Endometrium (tissue), 2 donors: Measurements from ENCODE around the gene ESM1.

Source experiments
- FAIRE-seq: peaks from 2 replicates; lab custom pipeline; 2012; peaks lifted over from hg19 to GRCh38; lab: Jason Lieb, UNC
- donor health status: control.
- donor health status: control.

Gene ESM1

DNA sequence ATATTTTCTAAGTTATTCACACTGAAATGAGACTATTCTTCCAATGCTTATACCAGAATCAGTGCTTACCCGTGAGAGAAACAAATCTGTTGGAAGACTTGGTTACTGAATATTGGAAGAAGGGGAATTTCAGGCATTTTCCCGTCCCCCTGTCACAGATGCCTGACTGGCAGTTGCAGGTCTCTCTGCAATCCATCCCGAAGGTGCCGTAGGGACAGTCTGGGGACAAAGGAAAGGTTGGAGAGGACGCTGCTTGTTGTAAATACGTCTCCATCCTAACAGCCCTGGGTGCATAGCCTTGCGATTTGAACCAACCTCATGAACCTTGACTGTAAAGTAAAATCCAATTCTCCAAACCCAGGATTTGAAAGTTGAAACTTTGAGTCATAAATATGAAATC is 3.5 kb downstream of the ESM1 start:
- no peak for FAIRE-seq

DNA sequence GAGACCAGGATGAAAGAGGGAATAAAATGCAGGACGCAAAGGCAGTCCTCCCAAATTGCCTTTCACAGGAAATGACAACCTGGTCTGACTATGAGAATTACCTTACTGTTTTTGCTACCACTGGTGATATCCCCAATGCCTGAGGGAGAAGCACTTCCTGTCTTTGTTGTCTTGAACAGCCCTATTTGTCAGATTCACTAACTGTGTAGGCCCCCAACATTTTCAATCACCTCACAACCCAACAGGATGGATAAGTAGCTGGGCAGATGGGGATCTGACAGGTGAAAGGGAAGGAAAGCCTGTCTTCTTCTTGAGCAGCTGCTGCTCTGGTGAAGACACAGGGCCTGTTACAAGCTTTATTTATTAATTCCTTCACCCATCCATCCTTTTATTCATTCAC is 9.7 kb downstream of the ESM1 start:
- FAIRE-seq, result no peak

DNA sequence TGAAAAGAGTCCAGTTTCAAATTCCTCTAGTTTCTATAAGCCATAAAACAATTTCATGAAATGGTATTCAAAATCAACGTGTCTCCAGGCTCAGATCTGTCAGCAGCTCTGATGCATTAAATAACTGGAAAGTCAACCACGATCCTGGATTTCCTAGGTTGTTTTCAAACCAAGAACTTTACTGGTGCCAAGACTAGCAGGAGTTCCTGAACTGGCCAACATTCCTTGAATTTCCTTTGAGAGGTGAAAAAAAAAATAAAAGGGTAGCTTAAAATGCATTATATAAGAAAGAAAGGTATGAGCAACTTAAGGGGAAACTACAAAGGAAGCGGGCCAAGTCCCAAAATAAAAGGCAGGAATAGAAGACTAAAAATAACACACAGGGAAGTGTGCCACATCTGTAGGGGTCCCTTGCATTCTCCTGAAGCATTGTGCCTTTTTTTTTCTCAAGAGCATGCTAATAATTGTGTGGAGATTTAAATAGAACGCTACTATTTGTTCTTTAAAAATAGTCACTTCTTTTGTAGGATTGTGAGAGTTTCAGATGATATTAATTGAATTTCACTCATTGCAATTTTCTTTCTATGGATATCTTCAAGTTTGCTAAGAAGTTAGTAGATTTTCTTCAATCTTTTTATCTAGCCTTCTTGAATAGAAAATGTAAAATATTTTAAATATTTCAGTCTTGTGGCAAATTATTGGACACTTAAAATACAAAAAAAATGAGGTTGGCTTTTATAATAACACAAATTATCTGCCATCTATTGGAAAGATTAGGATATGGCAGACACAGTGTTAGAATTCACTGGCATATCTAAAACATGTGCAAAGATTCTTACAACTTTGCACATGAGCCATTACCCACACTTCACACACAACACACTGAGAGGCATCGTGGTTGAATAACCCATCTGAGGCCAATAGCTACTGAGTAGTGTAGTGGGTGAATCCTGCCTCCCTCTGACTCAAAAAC is 15.3 kb downstream of the ESM1 start:
- FAIRE-seq, result no peak

GRCh38 chr5:54969242-54969641 is 16.2 kb downstream of the ESM1 start:
- FAIRE-seq, result no peak

DNA sequence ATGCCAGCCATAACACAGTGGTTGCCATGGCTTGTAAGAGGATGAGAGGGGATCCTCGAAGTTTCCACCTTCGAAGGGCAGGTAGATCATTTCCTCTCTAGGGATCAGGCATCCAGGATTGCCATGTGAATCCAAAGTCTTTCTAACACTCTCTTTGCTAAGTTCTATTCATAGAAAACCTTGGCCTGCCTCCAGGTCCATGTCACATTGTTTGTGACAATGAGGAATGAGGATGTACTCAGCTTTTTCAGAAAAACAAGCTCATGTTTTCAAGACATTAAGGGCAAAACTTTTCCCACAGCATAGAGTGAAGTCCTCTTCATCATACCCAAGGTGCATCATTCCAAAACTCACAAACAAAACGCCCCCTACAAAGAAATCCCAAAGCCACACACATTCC is 19.6 kb downstream of the ESM1 start:
- no peak for FAIRE-seq

- FAIRE-seq, result no peak
These were observed 21.0 kb downstream of the ESM1 start for GRCh38 chr5:54964405-54964804.

DNA sequence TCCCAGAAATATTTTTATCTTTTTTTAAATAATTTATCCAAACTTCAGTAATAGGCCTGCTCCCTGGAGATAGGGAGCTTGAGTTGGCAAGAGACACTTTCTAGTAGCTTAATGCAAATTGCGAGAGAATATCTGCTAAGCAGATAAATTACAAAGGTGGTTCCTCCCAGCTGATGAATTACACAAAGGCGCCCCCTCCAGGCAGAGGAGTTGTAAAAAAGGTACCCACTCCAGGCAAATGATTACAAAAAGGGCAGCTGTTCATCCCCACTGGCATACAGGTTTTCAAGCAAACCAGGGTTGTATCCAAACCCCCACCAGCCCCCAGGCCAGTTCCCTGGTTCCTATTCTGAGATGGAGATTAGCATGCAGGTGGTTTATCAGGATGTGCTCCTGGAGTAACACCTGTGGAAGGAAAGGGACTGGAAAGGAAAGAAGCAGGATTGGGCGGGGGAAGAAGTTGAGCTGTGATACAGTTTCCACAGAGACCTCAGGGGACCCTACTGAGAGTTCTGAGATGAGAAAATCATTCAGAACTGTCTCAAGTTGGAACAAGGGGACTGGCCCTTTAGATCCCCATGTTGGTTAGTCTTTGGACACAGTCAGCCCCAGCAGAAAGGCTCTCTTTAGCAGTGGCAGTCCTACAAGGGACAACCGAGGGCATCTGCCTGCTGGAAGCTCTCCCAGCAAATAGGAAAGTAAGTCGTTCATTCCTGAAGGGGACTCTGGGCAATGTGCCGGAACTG is 25.5 kb downstream of the ESM1 start:
- no peak for FAIRE-seq

GRCh38 chr5:54956922-54957321 is 28.5 kb downstream of the ESM1 start:
- FAIRE-seq, result no peak

GRCh38 chr5:54947187-54947586 is 38.2 kb downstream of the ESM1 start:
- FAIRE-seq, result no peak

GRCh38 chr5:54946306-54946819 is 39.0 kb downstream of the ESM1 start:
- no peak for FAIRE-seq

- no peak for FAIRE-seq
These were observed 41.0 kb downstream of the ESM1 start for GRCh38 chr5:54944364-54944763.

DNA sequence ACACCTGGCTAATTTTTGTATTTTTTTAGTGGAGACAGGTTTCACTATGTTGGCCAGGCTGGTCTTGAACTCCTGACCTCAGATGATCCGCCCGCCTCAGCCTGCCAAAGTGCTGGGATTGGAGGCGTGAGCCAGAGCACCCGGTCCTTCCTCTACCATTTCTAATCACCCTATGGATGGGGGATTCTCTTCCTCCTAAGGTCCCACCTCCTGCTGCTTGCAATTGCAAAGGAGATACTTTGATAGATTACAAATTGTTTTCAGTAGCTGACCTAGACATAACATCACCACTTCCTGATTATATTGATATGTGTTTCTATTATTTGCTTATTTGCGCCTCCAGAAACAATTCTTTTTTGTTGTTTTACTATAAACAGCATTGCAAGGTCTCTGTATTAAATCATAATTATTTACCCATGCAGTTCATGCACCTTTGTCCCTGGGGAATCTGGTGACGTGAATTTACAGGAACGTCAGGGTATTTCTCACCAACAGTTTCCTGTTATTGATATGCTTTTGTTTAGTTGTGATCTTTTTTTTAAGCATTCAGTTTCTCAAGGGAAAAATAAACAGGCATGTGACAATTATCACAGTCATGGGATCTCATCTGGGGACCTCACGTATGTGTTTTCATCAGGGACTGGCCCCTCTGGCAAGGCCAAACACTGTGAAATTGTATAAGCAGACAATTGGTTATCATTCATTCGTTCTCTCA is 43.2 kb downstream of the ESM1 start:
- no peak for FAIRE-seq

- FAIRE-seq, result no peak
These were observed 49.2 kb downstream of the ESM1 start for GRCh38 chr5:54936201-54936600.

GRCh38 chr5:54932789-54933188 is 52.6 kb downstream of the ESM1 start:
- FAIRE-seq, result no peak

- no peak for FAIRE-seq
These were observed 54.7 kb downstream of the ESM1 start for GRCh38 chr5:54930736-54931135.
